GM21526 (cell line): ENCODE results near the gene DYNC1LI1.

Experiments
- ATAC-seq: cut with Tn5 transposase; IDR thresholded peaks from one replicate; pipeline ENCODE4 v1.9.1; 2021; ENCODE audit warnings: moderate library complexity; ENCODE audit not compliant: unreplicated experiment, low FRiP score

Gene DYNC1LI1

DNA sequence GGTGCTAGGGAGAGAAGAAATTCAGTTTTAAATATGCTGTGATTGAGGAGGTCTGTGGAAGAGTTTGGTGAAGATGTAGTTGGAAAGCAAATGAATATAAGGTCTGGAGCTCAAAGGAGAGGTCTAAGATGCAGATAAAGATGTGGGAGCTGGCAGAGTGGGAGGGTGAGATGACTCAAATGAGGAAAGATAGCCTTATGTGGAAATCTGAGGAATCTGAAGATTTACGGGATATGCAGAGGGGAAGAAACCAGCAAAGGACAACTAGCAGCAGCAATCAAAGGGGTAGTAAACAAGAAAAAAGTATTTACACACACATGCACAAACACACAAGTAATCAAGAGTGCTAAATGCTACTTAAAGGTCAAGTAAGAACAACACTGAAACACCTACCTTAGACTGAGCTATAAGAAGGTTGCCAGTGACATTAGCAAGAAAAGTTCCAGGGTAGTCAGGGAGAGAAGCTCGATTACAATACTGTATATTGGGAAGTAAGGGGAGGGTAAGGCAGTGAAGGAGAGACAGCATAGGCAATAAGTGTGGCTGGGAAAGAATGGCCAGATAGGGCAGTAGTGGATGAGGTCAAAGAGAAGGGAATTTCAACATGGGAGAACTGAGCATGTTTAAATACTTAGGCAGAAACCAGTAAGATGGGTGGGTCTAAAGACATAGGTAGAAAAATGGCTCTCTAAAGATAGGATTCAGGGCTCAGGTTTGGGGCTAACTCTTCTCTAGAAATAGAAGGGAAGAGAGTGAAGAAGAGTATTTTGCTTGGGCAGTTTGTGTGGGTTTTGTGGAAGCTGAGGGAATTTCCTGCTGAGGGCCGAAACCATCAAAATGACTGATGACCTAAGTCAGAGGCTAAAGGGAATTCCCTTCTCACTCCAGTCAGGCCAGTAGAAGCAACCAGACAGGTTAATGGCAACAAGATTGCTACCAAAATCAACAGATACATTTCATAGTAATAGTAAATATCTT, 76.9 kb downstream of the DYNC1LI1 start:
- ATAC-seq, result peak; percentile 50

DNA sequence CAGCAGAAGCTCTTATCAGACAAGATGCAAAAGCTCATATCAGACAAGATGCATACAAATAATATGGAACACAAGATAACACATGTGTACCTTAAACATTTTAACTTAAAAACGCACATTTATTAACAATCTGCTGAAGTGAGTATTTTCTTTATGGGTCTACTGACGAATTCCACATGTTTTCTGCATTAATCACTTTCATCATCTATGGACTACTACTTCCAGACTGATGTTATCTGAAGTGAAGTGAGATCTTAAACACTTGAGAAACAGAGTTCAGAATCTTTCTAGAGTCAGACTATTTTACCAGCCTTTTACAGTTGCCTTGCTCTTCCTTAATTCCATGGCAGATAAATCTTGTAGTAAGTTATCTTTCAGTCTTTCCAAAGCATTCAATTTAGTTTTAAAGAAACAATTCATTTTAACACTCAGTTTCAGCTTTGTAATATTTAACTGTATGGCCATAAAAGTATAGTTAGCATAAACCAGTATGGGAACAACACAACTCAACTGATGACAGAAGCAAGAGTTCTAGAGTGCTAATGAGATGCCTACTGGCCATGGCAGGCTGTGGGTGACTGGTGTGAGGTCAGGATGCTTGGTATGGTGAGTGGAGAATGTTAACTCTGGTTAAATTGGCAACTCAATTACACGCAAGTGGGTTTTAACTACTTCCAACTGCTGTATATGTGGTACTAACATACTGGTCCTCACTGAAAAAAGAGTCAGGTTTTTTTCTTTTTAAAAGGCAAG, 77.8 kb downstream of the DYNC1LI1 start:
- no peak for ATAC-seq

DNA sequence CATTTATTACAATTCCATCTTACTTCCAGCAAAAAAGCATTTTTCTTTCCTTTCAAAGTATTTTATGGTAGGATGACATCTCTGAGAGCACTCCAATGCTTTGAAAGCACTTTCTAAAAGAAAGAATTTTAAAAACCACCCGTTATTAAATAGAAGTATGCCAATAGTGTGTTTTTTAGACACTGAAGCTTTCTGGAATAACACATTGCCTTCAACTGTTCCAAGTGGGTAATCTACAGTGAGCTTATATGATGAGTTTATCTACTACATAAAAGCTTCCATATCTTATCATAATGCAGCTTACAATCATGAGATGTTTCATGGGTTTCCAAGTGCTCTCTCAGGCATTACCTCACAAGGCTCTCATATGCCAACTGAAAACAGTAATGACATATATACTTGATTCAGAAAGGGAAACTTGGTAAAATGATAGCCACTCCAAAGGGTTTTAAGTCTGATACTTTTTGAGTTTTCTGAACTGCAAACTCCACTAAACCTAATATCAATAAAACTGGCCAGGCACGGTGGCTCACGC, 82.1 kb downstream of the DYNC1LI1 start:
- ATAC-seq, result no peak

DNA sequence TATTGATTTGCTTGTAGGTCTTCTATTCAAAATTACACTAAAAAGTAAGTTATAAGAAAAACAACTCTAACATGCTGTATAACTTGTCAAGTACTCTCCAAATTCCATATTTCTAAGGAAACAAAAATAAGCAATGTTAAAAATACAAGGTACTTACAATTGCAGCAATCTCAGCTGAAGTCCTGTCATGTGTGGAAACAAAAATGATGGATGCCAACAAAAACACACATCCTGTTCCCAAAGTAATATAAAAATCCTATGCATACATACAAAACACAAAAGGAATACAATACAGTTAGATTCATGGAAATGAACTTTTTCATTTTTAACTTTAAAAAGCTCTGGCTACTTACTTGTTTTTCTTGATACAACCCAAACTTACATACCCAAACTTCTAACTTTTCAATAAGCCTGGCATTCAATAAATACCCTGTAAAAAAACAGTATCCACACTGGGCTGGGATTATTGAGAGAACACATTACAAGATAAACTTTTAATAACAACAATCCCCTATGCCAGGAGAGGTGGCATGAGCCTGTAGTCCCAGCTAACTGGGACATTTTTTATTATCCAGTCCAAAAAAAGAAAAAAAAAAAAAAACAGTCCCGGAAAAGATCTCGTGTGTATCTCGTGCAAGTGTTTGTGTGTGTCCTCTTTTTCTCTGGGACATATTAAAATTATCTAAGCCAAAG, 82.7 kb downstream of the DYNC1LI1 start:
- no peak for ATAC-seq

DNA sequence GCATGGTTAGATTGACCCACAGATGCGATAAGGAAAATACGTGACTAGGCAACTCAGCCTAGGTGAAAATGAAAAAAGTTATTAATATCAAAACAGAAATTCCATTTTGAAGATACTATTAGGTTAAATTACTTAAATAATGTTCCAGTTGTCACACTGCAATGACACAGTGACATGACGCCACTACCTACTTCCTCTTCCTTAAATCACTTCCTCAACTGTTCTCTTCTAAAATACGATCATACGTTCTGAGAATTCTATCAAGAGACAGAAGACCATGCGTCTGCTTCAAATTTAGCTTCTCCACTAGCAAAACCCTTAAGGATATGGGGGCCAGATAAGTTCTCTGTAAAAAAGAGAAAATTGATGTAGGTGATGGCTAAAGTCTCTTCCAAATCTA, 86.2 kb downstream of the DYNC1LI1 start:
- no peak for ATAC-seq

DNA sequence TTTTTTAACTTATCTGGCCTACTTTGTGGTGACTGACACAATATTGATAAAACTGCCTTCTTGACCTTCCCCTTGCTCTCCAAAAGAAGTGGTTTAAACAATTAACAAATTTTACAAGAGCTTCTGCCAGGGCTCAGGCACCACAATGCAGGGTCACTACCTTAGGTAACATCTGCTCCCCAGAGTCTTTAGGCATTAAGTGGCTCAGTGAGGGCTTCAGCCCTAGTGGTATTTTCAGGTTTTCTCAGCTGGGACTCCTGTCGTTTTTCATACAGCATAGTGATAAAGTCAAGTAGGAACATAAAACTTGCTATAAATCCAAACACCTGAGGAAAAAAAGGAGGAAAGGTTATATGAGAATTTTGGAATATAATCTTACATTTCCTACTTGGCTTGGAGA, 86.9 kb downstream of the DYNC1LI1 start:
- ATAC-seq, result no peak

DNA sequence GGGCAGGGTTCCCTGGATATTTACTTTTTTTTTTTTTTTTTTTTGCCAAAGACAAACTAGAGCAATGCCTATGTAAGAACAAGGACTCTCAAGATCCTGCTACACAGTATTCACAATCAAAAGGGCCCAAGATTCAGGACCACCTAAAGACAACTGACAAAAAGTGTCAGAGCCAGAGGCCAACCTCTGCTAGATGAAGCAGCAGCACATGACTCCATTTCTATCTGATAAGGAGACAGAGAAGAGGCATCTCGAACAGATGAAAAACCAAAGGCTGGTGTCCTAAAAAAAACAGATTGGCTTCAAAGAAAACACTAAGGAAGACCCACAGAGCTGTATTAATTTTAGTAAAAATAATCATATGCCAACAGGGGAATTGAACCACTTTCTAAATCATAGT, 88.0 kb downstream of the DYNC1LI1 start:
- ATAC-seq, result no peak

DNA sequence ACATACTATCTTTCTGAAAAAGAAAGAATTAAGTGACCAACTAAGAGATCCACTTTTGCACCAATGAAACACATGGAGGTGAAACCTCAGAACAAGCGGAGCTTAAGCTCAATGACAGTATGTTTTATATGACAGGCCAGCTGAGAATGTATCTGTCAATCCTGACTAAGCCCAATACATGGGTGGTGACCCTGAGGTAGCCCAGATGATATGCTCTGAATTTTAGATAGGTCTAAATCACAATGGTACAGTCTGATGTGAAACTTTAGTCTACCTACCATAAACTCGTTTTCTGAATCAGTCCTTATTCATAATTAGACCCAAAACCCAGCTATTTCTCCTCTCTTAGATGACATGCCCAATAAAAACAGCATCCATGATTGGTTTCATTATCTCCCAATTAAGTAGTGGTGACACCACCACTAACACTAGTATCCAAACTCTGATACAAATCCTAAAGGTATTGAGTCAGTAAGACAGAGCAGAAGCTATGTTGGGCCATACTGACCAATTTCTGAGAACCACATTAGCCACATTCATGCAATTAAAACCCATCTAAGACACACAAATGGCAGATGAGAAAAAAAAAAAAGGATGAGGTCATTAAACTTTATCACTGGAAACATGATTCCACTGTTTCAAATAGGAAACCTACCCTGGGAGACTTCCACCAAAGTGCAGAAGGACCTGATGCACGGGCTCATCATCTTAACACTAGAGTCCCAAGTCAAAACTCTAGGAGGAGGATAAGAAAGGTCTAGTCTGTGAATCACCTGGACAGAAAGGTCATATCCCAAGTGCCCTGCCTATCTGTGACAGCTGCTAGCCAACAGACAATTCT, 88.6 kb downstream of the DYNC1LI1 start:
- no peak for ATAC-seq

DNA sequence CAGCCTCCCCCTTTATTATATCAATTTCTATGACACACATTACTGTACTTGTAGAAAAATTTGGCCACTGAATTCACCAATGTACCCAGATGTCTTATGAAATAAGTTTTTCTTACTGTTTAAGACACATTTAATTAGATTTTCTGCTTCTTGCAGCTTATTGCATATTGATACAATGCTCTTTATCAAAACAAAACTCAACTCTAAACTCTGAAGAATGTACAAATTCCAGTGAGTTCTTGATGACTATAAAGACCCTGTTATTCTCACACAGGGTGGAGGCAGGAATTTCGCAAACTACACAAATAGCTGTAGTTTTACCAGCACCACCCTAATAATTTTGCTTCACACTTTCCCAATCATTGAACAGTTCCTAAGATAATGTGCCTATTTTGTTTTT, 90.1 kb downstream of the DYNC1LI1 start:
- no peak for ATAC-seq
